OCI-LY1 (cell line): ENCODE data around the gene NFIA.

ENCODE experiments used
- CTCF ChIP-seq: fragments of 200-600 bp; sonication (generic), shearing (Covaris generic); IDR thresholded peaks from 2 replicates; pipeline ENCODE4 v1.5.1; 2017; ENCODE audit warnings: mild to moderate bottlenecking, antibody characterized with exemption, low read length, moderate library complexity, mixed read lengths
- EZH2 ChIP-seq: fragments of 200-600 bp; sonication (generic), shearing (Covaris generic); IDR thresholded peaks from 2 replicates; pipeline ENCODE4 v1.8.0; 2017; ENCODE audit warnings: borderline replicate concordance, mixed run types, mild to moderate bottlenecking, antibody characterized with exemption, low read length, moderate library complexity, mixed read lengths

DNA sequence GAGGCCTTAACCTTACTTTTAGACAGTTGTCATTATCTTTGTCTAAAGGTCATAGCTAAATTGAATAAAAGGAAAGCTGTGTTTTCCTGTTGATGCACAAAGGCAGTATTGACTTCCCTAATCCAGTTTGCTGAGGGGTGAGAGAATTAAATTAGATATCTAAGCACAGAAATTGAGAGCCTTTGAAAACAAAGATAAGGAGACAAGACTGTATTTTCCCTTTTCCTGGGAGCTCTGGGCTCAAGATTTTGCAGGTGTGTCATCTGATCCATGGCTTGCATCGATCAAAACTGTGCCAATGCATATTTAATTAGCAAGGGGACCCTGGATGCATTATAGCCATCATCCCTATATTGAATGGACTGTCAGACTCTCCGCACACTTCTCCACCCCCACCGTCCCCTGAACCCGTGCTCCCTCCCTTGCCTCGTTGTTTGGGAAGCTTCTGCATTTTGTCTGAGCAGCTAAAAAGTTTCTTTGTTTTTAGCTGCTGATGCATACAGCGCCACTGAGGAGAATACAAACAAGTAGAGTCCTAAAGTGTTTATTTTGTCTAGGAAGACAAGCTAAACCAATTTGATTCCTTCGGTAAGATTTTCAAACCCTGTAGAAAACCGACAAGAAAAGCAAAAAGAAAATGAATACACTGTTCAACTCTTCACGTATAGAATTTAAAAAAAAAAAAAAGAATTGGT, 186.3 kb downstream of the NFIA start:
- TF ChIP-seq EZH2 (no peak), CTCF (no peak)
